Activated CD4-positive, alpha-beta T cell treated with anti-CD3 and anti-CD28 coated beads, Interleukin-2, Interleukin-4, amounts not matched to agents 100 ng/mL and 50 ng/mL, durations not matched to agents 16 hours and 8 hours (primary cell): ENCODE results near the gene ANGPT4.

Experiments
- DNase-seq: peaks from one replicate; pipeline ENCODE4 v3.0.0-alpha.2; 2020; ENCODE audit warnings: low spot score

ANGPT4 gene

DNA sequence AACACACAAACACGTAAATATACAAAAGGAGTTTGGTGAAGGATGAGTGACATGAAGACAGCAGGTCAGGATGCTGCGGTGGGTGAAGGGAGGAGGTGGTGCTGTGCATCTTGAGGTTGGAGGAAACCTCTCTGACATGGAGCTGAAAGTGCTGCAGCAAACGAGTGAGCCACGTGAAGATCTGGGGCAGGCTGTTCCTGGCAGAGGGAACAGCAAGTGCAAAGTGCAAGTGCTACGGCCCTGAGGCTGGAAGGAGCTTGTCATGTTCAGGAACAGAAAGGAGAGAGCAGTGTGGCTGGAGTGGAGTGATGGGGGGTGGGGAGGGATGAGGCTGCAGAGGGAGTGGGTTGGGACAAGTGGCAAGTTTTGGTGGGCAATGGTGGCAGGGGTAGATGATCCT is 24.8 kb upstream of the ANGPT4 start:
- no peak for DNase-seq

DNA sequence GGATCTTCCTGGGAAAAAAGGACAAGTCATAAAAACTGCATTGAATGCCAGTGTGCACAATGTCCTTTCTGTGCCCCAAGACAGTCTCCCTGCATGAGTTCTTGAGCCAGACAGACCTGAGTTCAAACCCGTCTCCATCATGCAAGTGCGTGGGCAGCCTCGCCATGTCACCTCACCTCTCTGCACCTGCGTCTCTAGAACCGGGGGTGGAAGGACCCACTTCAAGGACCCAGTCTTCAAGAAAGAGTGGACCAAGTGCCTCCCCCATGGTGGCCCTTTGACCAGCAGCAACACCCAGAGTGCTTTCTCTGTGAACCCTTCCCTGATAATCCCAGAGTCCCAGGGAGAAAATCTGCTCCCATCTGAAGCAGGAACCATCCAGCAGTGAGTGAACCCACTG is 23.5 kb upstream of the ANGPT4 start:
- DNase-seq, result no peak

DNA sequence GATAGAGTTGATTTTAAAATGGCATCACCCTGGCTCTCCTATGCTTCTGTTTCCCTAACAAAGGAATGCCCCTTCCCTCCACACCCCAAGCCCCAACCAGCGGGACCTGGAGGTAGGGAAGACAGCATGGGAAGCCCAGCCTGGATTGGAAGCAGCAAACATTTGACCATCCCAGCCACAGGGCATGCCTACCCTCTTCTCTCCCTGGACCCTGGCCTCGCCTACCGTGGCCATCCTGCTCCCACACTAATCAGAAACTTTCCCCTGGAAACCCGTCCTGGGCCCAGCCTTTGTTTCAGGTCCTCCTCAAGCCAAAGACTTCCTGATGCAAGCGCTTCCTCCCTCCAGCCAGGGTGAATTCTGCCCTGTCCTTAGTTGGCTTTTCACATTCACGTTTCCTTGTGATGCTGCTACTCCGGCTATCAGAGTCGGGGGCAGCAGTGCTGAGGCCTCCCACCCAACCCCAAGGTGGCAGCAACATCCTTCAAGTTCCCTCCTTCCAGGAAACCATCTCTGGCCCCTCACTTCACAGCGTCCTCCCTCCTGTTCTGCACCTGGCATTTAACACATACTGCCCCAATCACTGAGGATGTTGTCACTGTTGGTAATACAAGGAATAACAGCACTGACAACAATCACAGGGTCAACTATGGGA is 18.2 kb upstream of the ANGPT4 start:
- DNase-seq, result no peak

DNA sequence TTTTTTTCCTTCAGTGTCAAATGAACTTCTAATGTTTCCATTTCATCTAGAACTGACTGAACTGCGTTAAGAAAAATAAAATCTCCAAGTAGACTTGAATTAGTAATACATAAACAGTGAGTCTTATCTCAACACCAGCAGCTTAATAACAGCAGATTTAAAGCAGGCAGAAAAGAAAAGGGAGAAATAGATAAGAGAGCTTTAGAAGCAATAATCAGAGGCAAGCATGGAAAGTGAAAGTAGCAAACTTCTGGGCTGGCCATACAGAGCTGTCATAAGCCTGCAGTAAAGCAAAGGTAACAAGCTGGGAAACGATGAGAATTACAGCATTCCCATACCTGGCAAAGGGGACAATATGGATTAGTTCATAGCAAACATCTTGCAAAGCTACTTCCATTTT is 16.9 kb upstream of the ANGPT4 start:
- no peak for DNase-seq

DNA sequence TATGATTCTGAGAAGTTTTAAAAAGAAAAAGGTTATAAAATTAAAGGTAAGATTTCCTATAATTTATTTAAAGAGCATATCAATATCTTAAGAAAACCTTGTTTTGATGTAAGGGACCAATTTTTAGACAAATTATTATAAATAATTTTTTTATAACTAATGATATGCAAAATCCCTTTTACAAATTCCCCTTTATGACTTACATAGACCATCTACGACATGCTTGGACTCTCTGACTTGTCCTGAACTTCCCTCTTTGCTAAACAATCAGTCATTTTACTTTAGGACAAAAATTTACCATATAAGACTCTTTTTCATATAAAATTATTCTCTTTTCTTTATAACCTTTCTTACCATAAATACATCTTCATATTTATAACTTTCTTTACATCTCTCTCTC is 15.3 kb upstream of the ANGPT4 start:
- no peak for DNase-seq

DNA sequence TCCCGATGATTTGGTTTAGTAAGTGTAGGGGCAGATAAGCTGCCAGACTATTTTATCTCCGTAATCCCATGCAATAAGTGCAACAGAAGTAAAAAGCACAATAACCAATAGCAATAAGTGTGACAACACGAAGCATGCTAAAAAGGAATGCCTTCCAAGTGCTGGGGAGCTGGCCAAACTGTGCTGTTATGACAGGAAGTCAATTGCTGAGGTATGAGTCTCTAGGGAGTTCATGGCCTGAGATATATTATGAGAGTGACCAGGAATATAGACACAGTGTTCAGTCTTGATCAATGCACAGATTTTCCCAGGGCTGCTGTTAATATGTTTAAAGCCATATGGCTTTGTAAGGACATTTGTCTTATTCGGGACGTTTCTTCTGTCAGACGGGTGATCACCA is 10.5 kb upstream of the ANGPT4 start:
- no peak for DNase-seq

DNA sequence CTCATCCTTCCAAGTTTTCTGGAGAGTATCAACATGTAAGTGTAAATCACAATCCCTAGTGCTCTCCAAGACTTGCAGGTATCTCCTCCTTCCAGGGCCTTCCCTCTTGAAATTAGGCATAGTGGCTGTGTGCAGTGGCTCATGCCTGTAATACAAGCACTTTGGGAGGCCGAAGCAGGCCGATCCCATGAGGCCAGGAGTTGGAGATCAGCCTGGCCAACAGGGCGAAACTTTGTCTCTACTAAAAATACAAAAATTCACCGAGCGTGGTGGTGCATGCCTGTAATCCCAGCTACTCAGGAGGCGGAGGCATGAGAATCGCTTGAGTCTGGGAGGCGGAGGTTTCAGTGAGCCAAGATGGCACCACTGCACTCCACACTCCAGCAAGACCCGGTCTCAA is 9.4 kb upstream of the ANGPT4 start:
- no peak for DNase-seq

DNA sequence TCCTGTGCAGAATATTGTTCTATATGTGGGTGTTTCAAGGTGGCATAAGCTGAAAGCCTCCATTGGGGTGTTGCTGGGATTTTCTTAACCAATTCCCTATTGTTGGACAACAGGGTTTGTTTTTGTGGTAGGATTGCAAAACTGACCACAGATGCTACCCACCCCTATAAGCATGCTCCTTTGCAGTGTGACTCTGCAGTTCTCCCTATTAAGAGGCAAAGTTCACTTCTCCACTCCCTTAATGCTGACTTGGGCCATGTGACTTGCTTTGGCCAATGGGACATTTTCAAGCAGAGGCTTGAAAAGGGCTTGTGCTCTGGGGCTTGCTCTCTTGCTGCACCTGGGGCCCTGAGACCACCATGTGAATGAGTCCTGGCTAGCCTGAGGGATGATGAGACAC is 8.5 kb upstream of the ANGPT4 start:
- no peak for DNase-seq

DNA sequence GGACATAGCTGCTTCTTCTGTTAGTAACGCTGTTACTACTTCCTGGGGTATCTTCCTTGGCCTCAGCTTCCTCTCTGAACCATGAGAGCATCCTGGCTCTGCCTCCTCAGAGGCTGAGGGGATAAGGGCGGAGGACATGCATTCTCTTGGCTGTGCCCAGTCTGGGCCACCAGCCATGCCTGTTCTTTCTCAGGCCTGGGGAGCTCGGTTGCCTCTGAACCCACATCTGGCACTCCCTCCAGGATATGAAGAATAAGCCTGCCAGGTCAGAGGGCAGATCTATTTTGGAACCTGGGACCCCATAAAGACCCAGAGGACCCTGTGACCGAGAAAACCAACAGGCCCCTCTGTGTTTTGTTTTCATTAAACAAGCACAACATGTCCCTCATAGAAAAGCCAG is 6.6 kb upstream of the ANGPT4 start:
- no peak for DNase-seq

DNA sequence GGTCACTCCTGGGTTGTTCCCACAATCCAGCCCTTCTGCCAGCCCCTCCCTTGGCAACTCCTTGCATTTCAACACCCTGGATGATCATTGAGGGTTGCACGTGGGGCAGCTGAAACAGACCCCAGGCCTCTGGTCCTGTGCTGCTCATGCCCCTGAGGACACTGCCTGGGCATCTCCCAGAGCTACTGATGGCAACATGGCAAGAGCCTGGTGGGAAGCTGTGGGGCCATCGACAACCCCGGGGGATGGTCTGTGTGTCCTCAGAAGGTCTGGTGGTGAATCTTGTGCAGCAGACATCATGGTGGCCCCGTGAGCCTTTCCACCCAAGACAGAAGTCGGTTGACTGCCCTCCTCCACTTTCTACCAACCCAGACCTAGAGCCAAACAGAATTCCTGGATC is 4.9 kb upstream of the ANGPT4 start:
- DNase-seq, result no peak

DNA sequence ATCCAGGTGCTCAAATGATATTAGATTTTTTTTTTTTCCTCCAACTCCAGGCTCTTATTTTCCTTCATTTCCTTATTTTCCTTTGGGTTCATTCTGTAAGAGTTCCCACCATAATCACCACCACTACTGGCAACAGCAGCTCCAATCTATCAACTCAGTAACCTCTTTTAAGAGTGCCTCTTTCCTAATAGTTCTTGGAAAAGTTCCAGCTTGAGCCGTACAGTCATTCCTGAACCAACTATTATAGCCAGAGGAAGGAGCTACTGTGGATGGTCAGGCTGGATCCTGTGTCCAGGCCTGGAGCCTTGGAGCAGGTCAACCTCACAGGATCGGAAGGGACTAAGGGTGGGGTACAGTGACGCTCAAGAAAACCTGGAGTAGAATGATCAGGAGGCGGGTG is 4.2 kb upstream of the ANGPT4 start:
- DNase-seq, result no peak

DNA sequence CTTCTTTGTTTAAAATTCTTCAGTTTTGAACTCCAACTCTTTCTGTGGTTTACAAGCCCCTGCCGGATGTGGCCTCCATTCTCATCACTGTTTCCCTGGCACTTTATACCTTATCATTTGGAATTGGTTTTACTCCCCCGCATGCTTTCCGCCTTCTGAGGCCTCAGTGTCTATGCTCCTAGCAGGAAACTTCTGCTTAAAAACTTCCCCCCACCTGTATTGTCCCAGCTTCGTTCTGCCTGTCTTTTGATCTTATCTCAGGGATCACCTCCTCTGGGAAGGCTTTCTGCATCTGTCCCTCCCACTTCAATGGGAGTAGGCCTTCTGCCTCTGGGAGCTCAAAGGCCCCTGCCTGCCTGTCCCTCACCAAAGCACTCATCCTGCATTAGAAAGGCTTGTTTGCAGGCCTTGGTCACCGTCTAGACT is 3.4 kb upstream of the ANGPT4 start:
- no peak for DNase-seq

DNA sequence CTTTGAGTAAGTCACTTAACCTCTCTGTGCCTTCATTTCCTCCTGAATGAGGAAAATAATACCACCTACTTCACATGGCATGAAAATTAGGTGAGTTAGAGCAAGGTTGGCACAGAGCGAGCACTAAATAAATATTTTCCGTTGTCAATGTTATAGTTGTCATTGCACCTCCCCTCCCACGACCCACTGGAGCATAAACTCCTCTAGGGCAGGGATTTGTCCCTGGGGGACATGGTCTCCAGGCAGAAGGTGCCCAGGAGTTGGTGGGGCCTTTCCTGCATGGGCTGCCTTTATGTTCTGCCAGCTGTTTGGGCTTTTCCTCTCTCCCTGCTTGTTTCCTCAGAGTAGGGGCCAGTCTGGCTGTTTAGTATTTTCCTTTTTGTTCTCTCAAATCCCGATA is 1.3 kb upstream of the ANGPT4 start:
- DNase-seq, result no peak

DNA sequence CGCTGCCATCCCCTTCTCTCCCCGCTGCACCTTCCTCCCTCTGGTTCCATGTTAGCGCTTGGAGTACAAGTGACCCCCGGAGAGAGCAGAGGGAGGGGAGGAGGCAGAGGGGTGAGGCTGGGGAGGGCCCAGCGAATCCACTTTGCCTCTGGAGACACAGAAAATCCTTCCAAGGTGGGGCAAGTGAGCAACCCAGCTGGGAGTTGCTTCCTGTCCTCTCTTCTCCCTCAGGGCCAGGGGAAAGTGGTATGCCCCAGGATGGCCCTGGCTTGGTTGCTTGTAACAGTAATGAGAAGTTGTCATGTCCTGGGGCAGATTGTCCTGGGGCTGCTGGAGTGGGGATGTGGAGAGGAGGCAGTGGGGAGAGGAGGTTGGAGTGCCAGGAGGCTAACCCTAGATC is 691 bp upstream of the ANGPT4 start:
- no peak for DNase-seq

DNA sequence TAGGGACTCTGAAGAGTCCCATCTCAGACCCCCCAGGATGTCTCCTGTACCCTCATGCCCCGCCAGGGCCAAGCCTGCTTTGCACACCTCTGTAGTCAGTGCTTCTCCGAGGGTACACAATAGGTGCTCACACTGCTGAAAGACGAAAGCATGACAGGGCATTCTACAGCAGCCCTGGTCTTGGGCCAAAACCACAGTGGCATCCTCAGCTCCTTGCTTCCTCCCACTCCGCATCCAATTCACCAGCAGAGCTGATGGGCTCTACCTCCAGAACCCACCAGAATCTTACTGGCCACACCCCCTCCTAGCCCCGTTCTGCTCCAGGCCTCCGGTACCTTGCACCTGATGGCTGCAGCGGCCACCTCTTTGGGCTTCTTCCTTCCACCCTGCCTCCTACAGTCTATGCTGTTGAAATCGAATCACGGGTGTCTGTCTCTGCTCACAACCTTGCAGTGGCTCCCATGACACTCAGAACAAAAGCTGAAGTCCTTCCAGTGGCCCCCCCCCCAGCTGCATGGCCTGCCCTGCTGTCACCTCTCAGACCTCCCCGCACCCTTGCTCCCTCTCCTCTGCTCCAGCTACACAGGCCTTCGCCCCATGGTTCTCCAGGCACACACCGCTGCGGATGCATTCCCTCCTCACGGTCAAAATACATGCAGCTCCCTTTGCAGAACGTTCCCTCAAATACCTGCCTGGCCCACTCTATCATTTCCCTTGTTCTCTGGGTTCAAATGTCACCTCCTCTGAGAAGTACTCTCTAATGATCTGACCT is 1.2 kb downstream of the ANGPT4 start:
- no peak for DNase-seq

DNA sequence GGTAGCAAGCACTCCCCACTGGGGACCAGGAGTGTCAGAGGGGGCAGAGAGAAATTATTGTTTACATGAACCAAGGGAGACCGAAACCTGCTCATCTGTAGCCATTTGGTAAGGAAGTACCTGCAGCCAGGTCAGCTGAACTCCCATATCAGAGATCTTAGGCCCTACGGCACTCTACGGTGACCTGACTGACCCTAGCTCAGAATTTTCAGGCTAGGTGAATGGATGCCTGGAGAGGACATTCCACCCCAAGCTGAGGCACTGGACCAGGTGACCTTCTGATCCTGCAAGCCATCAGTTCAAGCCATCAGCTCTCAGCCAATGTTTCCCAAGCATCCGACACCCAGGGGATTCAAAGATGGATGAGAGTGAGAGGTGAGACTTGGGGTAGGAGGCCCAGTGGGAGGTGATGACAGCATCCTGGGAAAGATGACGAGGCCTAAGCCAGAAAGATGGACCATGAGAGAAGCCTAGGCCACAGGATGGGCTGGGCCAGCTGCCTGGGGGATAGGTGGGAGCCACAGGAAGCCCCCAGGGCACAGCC is 2.8 kb downstream of the ANGPT4 start:
- no peak for DNase-seq

DNA sequence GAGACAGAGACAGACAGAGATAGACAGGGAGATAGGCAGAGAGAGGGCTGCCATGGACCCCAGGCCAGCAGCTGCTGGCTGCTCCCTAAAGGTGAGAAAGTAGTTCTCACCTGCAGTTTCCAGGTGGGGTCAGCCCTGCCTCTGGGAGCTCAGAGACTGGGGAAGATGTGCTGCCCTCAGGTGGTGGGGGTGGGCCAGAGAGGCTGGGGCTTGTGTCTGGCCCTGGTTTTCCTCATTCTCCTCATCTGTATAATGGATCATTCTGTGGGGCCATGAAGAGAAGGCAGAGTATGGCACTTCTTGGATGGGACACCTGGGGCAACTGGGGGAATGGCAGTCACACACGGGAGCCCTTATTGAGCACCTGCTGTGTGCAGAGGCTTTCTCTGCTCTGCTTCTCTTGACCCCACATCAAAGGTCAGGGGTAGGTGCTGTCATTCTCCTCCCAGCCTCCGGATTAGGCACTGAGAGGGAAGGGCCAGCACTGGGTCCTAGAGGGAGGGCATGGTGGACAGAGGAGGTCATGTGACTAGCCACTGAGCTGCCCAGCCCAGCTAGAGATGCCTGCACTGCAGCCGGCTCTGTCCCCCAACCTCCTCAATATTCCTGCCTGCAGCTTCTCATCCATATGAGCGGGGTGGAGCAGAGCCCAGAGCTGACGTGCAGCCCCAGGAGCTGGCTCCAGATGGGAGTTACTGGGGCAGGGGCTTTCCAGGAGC is 4.1 kb downstream of the ANGPT4 start:
- DNase-seq, result no peak

DNA sequence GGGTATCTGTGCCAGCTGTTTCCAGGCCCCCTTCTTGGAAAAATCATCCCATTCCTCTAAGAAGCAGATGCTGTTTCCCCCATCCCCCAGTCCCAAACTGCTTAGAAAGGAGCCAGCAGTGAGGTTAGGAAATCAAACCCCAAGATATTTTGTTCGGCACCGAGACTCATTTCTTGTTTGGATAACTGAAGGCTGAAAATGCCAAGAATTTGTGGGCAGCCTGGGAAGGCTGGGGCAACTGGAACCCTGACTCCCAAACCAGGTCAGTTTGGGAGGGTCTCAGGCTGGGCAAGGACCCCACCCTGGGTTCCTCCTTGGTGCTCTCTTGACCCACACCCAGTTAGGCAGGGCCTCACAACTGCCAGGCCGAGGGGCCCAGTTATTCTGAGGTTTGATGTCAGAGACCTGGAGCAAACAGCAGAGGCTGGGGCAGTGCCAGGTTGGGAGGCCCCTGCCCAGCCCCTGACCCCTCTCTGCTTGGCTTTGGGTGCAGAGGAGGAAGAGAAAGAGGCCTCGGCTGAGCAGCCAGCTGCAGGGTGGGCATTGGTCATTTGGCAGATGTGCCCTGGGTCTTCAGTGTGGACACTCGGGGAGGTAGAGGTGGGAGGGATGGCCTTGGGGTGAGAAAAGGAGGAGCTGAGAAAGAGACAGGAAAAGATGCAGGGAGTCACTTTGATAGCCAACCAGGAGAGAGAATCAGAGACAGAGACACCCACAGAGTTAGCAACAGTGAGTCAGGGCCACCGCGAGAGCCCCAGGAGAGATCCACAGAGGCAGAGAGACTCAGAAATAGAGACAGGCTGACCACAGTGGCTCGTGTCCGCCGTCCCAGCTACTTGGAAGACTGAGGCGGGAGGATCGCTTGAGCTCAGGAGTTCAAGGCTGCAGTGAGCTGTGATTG is 5.0 kb downstream of the ANGPT4 start:
- no peak for DNase-seq

DNA sequence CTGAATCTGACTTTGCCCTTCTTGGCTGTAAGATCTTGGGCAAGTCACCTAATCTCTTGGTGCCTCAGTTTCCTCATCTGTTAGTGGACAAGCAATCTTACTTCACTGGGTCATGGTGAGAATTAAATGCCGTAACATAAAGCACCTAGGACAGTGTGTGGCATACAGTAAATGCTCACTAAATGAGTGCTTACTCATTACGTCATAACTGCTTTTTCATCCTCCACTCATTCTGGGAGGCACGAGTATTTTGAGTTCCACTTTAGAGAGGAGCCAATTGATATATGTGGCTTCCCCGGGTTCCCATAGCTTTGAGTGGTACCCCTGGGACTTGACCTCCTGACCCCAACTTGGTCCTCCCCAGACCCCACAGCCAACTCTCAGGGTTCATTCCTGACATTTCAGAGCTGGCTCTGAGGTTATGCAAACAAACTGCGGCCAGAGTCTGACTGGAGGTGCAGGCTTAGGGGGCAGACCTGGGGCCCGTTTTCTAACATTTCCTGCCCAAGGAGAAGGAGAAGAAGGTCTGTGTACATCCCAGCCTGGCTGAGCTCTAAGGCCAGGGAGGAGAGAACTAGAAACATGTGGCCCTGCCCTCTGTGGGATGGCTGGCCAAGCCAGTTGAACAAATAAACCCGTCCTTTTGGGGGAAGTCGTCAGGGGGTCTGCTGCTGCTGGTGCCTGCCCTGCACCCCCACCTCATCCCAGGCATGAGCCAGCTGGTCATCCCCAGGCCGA is 5.8 kb downstream of the ANGPT4 start:
- no peak for DNase-seq

DNA sequence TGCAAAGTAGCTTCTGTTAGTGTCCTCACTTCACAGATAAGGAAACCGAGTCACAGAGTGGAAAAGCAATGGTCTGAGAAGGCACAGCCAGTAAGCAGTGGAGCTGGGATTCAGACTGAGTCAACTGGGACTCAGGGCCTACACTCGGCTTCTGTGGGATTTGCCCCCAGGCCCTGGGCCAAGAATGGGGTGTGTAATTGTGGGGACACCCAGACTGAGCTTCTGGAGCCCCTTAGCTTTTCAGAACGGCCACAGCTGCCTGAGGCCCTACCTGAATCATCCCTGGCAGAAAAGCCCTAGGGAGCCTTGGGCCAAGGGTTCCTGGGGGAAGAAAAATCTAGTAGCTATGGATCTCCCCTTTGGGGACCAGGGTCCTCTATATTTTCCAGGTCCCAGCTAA is 6.5 kb downstream of the ANGPT4 start:
- no peak for DNase-seq

DNA sequence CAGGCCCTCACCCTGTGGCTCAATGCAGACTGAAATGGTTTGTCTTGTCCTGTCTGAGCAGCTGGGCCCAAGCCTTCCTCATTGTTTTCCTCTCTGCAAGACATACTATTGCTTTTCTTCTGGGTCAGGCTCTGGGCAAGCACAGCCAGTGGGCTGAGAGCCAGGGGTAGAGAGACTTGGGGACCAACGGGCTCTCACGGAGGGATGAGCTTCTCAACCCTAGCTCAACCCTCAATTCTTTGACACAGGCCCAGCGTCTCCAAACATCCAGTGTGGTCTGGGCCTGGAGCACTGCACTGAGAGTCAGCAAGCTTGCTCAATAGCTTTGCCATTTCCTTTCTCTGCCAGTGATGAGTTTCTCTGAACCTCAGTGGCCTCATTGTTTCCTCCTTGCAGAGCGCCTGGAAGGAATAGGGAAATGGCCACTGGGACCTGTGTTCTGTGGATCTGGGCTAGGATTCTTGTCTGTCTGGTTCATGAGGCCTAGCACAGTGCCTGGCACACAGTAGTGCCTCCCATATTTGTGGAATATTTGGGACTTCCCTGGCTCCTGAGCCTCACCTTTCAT is 9.3 kb downstream of the ANGPT4 start:
- DNase-seq, result no peak
